NOMO-1 treated with dmso at 0.1 percent for 144 hours (cell line): ENCODE measurements around the gene CACNA2D3.

Experiments used
- DNase-seq: peaks from one replicate; lab custom pipeline; 2025; ENCODE audit not compliant: unreplicated experiment; lab: John Stamatoyannopoulos, UW

CACNA2D3 gene

GRCh38 chr3:54519493-54519892 lies 397.1 kb downstream of the CACNA2D3 start:
- DNase-seq = no peak

- DNase-seq = no peak
Measured at GRCh38 chr3:54520060-54520459, 397.7 kb downstream of the CACNA2D3 start.

GRCh38 chr3:54527521-54527920 lies 405.2 kb downstream of the CACNA2D3 start:
- no peak for DNase-seq

- DNase-seq = no peak
Measured at GRCh38 chr3:54527953-54528352, 405.6 kb downstream of the CACNA2D3 start.

- DNase-seq = no peak
Measured at GRCh38 chr3:54528668-54529067, 406.3 kb downstream of the CACNA2D3 start.

- DNase-seq = no peak
Measured at GRCh38 chr3:54530091-54530490, 407.7 kb downstream of the CACNA2D3 start.

- no peak for DNase-seq
Measured at GRCh38 chr3:54530944-54531343, 408.6 kb downstream of the CACNA2D3 start.

- DNase-seq = no peak
Measured at GRCh38 chr3:54531741-54532140, 409.4 kb downstream of the CACNA2D3 start.

GRCh38 chr3:54533856-54534255 lies 411.5 kb downstream of the CACNA2D3 start:
- no peak for DNase-seq

- no peak for DNase-seq
Measured at GRCh38 chr3:54535619-54536018, 413.3 kb downstream of the CACNA2D3 start.

- no peak for DNase-seq
Measured at GRCh38 chr3:54536450-54536849, 414.1 kb downstream of the CACNA2D3 start.

GRCh38 chr3:54537506-54537905 lies 415.2 kb downstream of the CACNA2D3 start:
- DNase-seq = no peak

GRCh38 chr3:54538346-54538745 lies 416.0 kb downstream of the CACNA2D3 start:
- no peak for DNase-seq

GRCh38 chr3:54541369-54541768 lies 419.0 kb downstream of the CACNA2D3 start:
- DNase-seq = no peak

- DNase-seq = no peak
Measured at GRCh38 chr3:54543446-54543845, 421.1 kb downstream of the CACNA2D3 start.

GRCh38 chr3:54547051-54547450 lies 424.7 kb downstream of the CACNA2D3 start:
- no peak for DNase-seq

- DNase-seq = no peak
Measured at GRCh38 chr3:54547846-54548245, 425.5 kb downstream of the CACNA2D3 start.

GRCh38 chr3:54549607-54550220 lies 427.4 kb downstream of the CACNA2D3 start:
- DNase-seq = no peak

- DNase-seq = no peak
Measured at GRCh38 chr3:54550221-54550977, 428.0 kb downstream of the CACNA2D3 start.

- no peak for DNase-seq
Measured at GRCh38 chr3:54556630-54557029, 434.3 kb downstream of the CACNA2D3 start.

GRCh38 chr3:54557538-54558428 lies 435.4 kb downstream of the CACNA2D3 start:
- no peak for DNase-seq
